Mammary epithelial cell (primary cell): ENCODE data around the gene NHERF2.

Experiments
- CTCF ChIP-seq, 2 donors: IDR thresholded peaks in 1 of 2; conservative IDR thresholded peaks in 1 of 2; 2 replicates each; pipeline ENCODE4 v1.5.1; 2011 to 2012; ENCODE audit warnings: inconsistent platforms in 2 of 2, low read length in 2 of 2, mild to moderate bottlenecking in 2 of 2, control low read depth in 1 of 2, low read depth in 1 of 2; ENCODE audit not compliant: insufficient read depth in 1 of 2; ENCODE audit errors: extremely low read depth in 1 of 2
- EZH2 ChIP-seq: IDR thresholded peaks from 2 replicates; pipeline ENCODE4 v1.6.1; 2012; ENCODE audit warnings: low read length, inconsistent platforms, borderline replicate concordance

GRCh38 chr16:2042171-2042985 is 15.7 kb downstream of the NHERF2 start:
- TF ChIP-seq CTCF (conservative IDR thresholded peaks at IDR 0.05 in 1 of 2, IDR thresholded peaks at IDR 0.05 in 1 of 2; ENCODE audit: extremely low read depth in 1 of 2, insufficient read depth in 1 of 2, low read depth in 1 of 2, low read length in 2 of 2) (no peak), EZH2 (no peak)
